Gastroesophageal sphincter (tissue), 3 donors: ENCODE results near the gene FOLR3.

Experiments used
- CTCF ChIP-seq, 4 experiments: fragments of 200-600 bp in 2 of 4; fragments of 450-650 bp in 2 of 4; sonication (generic) in 1 of 4; IDR thresholded peaks; one replicate each; pipeline ENCODE4 v1.5.1; 2017 to 2019; ENCODE audit warnings: antibody characterized with exemption in 4 of 4, mild to moderate bottlenecking in 2 of 4, moderate library complexity in 2 of 4
- POLR2A ChIP-seq, 2 donors: fragments of 450-650 bp; IDR thresholded peaks; one replicate each; pipeline ENCODE4 v1.6.1; 2017; ENCODE audit warnings: antibody characterized with exemption in 2 of 2, mild to moderate bottlenecking in 2 of 2, moderate library complexity in 1 of 2

GRCh38 chr11:72123117-72123653 lies 12.3 kb upstream of the FOLR3 start:
- TF ChIP-seq CTCF (IDR thresholded peaks at IDR 0.05) = no peak
- TF ChIP-seq POLR2A (IDR thresholded peaks at IDR 0.05) = no peak
